ENCODE data around the gene CACNG4.
"Not testable (repeated sequence)": the region's sequence is repeated elsewhere in the genome, so short reads cannot be mapped to it uniquely, and the experiment has no call there.

DNA sequence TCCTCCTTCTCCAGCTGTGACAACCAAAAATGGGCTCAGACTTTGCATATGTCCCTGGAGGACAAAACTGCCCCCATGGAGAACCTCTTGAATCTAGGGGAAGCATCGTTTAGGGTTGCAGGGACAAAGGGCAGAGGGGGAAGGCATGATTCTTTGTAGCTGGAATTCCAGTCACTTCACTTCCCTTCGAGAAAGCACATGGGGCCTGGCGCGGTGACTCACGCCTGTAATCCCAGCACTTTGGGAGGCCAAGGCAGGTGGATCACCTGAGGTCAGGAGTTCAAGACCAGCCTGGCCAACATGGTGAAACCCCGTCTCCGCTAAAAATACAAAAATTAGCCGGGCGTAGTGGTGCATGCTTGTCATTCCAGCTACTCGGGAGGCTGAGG lies 7.9 kb downstream of the CACNG4 start:
- TF ChIP-seq HNRNPLL (IDR thresholded peaks at IDR 0.05; ENCODE audit: low read depth, low read length, poor library complexity, severe bottlenecking); SIRT6 (IDR thresholded peaks at IDR 0.05; ENCODE audit: low read depth, low read length); ZNF384 (IDR thresholded peaks at IDR 0.05; ENCODE audit: low read depth, low read length); PHF8 (IDR thresholded peaks at IDR 0.05; ENCODE audit: borderline replicate concordance, low read length); BDP1 (IDR thresholded peaks at IDR 0.05; ENCODE audit: insufficient read depth, insufficient read length); ETS2 (tag; IDR thresholded peaks at IDR 0.05; ENCODE audit: borderline replicate concordance, poor library complexity, severe bottlenecking); HNRNPK (IDR thresholded peaks at IDR 0.05; ENCODE audit: low read depth, low read length, poor library complexity, severe bottlenecking); POLR2AphosphoS2 (IDR thresholded peaks at IDR 0.05; ENCODE audit: low read length); ZNF174 (CRISPR knock-in tag; IDR thresholded peaks at IDR 0.05): not testable (repeated sequence)
- TF ChIP-seq, protein P1, sequence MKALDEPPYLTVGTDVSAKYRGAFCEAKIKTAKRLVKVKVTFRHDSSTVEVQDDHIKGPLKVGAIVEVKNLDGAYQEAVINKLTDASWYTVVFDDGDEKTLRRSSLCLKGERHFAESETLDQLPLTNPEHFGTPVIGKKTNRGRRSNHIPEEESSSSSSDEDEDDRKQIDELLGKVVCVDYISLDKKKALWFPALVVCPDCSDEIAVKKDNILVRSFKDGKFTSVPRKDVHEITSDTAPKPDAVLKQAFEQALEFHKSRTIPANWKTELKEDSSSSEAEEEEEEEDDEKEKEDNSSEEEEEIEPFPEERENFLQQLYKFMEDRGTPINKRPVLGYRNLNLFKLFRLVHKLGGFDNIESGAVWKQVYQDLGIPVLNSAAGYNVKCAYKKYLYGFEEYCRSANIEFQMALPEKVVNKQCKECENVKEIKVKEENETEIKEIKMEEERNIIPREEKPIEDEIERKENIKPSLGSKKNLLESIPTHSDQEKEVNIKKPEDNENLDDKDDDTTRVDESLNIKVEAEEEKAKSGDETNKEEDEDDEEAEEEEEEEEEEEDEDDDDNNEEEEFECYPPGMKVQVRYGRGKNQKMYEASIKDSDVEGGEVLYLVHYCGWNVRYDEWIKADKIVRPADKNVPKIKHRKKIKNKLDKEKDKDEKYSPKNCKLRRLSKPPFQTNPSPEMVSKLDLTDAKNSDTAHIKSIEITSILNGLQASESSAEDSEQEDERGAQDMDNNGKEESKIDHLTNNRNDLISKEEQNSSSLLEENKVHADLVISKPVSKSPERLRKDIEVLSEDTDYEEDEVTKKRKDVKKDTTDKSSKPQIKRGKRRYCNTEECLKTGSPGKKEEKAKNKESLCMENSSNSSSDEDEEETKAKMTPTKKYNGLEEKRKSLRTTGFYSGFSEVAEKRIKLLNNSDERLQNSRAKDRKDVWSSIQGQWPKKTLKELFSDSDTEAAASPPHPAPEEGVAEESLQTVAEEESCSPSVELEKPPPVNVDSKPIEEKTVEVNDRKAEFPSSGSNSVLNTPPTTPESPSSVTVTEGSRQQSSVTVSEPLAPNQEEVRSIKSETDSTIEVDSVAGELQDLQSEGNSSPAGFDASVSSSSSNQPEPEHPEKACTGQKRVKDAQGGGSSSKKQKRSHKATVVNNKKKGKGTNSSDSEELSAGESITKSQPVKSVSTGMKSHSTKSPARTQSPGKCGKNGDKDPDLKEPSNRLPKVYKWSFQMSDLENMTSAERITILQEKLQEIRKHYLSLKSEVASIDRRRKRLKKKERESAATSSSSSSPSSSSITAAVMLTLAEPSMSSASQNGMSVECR (CRISPR knock-in tag; IDR thresholded peaks at IDR 0.05), result not testable (repeated sequence)
- TF ChIP-seq, protein P2, sequence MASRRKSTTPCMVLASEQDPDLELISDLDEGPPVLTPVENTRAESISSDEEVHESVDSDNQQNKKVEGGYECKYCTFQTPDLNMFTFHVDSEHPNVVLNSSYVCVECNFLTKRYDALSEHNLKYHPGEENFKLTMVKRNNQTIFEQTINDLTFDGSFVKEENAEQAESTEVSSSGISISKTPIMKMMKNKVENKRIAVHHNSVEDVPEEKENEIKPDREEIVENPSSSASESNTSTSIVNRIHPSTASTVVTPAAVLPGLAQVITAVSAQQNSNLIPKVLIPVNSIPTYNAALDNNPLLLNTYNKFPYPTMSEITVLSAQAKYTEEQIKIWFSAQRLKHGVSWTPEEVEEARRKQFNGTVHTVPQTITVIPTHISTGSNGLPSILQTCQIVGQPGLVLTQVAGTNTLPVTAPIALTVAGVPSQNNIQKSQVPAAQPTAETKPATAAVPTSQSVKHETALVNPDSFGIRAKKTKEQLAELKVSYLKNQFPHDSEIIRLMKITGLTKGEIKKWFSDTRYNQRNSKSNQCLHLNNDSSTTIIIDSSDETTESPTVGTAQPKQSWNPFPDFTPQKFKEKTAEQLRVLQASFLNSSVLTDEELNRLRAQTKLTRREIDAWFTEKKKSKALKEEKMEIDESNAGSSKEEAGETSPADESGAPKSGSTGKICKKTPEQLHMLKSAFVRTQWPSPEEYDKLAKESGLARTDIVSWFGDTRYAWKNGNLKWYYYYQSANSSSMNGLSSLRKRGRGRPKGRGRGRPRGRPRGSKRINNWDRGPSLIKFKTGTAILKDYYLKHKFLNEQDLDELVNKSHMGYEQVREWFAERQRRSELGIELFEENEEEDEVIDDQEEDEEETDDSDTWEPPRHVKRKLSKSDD (conservative IDR thresholded peaks at IDR 0.05; ENCODE audit: low read length), result not testable (repeated sequence)
- TF ChIP-seq, protein P3, sequence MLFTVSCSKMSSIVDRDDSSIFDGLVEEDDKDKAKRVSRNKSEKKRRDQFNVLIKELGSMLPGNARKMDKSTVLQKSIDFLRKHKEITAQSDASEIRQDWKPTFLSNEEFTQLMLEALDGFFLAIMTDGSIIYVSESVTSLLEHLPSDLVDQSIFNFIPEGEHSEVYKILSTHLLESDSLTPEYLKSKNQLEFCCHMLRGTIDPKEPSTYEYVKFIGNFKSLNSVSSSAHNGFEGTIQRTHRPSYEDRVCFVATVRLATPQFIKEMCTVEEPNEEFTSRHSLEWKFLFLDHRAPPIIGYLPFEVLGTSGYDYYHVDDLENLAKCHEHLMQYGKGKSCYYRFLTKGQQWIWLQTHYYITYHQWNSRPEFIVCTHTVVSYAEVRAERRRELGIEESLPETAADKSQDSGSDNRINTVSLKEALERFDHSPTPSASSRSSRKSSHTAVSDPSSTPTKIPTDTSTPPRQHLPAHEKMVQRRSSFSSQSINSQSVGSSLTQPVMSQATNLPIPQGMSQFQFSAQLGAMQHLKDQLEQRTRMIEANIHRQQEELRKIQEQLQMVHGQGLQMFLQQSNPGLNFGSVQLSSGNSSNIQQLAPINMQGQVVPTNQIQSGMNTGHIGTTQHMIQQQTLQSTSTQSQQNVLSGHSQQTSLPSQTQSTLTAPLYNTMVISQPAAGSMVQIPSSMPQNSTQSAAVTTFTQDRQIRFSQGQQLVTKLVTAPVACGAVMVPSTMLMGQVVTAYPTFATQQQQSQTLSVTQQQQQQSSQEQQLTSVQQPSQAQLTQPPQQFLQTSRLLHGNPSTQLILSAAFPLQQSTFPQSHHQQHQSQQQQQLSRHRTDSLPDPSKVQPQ (CRISPR knock-in tag; IDR thresholded peaks at IDR 0.05; ENCODE audit: borderline replicate concordance), result not testable (repeated sequence)
- TF ChIP-seq, protein P4, sequence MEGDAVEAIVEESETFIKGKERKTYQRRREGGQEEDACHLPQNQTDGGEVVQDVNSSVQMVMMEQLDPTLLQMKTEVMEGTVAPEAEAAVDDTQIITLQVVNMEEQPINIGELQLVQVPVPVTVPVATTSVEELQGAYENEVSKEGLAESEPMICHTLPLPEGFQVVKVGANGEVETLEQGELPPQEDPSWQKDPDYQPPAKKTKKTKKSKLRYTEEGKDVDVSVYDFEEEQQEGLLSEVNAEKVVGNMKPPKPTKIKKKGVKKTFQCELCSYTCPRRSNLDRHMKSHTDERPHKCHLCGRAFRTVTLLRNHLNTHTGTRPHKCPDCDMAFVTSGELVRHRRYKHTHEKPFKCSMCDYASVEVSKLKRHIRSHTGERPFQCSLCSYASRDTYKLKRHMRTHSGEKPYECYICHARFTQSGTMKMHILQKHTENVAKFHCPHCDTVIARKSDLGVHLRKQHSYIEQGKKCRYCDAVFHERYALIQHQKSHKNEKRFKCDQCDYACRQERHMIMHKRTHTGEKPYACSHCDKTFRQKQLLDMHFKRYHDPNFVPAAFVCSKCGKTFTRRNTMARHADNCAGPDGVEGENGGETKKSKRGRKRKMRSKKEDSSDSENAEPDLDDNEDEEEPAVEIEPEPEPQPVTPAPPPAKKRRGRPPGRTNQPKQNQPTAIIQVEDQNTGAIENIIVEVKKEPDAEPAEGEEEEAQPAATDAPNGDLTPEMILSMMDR (IDR thresholded peaks at IDR 0.05 in 2 of 3, conservative IDR thresholded peaks at IDR 0.05 in 1 of 3; ENCODE audit: insufficient read depth in 2 of 3, low read depth in 1 of 3, low read length in 3 of 3), result not testable (repeated sequence)
- TF ChIP-seq, protein P5, sequence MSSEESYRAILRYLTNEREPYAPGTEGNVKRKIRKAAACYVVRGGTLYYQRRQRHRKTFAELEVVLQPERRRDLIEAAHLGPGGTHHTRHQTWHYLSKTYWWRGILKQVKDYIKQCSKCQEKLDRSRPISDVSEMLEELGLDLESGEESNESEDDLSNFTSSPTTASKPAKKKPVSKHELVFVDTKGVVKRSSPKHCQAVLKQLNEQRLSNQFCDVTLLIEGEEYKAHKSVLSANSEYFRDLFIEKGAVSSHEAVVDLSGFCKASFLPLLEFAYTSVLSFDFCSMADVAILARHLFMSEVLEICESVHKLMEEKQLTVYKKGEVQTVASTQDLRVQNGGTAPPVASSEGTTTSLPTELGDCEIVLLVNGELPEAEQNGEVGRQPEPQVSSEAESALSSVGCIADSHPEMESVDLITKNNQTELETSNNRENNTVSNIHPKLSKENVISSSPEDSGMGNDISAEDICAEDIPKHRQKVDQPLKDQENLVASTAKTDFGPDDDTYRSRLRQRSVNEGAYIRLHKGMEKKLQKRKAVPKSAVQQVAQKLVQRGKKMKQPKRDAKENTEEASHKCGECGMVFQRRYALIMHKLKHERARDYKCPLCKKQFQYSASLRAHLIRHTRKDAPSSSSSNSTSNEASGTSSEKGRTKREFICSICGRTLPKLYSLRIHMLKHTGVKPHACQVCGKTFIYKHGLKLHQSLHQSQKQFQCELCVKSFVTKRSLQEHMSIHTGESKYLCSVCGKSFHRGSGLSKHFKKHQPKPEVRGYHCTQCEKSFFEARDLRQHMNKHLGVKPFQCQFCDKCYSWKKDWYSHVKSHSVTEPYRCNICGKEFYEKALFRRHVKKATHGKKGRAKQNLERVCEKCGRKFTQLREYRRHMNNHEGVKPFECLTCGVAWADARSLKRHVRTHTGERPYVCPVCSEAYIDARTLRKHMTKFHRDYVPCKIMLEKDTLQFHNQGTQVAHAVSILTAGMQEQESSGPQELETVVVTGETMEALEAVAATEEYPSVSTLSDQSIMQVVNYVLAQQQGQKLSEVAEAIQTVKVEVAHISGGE (CRISPR knock-in tag; IDR thresholded peaks at IDR 0.05), result not testable (repeated sequence)

Measured in K562 (cell line).